SKM-1 (cell line): ENCODE data around the gene ELMO3.

Source experiments
- DNase-seq: peaks from one replicate; lab custom pipeline; 2025; ENCODE audit not compliant: unreplicated experiment; lab: John Stamatoyannopoulos, UW

The ELMO3 gene

DNA sequence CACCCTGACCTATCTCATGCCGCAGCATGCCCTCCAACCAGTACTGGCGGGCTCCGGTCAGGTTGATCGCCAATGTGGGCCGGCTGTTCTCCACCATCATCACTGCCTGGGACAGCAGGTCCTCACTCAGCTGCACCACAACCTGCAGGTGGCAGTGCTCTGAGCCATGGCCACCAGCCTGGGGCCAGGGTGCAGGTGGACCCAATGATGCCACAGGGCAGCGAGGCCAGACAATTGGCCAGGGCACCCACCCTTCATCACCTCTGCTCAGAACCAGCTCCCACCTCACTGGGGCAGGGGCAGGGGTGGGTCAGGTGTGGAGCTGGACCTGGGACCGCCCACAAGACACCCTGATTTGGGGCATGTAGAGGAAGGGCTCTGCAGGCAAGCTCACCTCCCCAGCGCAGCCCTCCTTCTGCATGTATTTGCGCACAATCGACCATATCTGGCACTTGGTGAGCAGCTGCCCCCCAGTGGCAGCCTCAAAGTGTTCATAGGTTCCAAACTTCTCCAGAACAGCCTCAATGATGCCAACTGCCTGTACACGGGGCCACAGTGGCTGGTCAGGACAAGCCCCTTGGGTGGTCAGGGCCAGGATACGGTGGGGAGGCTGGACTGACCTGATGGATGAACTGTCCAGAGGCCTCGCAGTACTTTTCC lies 19.4 kb upstream of the ELMO3 start:
- no peak for DNase-seq

DNA sequence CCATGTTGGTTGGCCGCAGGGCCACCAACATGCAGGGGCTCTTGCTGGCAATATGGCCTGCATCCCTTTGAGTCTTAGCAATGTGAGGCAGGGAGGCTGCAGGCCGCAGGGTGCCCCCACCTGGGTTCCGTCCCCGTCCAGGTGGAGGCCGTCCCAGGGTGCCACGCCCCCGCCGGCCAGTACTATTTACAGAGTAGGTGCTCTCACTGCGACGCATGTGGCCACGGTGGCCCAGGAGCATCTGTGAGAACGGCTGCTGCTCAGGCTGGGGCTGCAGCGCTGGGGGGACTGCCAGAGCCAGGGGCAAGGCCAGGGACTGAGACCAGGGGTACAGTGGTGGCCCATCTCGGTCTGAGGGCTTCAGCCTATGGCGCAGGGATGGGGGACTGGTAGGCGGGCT lies 18.8 kb upstream of the ELMO3 start:
- no peak for DNase-seq

DNA sequence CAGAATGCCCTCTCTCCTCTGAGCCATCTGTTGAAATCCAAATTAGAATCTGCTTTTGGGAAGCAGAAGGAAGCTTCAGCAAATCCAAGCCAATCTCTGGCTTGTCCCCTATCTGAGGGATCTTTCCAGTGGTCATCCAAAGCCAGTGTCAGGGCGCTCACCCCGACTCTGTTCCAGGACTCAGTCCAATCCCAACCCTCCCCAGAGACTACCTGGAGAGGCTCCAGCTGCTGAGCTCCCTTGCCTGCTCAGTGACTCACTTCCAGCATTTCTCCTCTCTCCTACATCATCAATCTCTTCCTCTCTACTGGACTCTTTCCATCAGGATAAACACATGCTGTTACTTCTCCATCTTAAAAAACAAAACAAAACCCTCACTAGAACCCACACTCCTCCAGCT lies 17.6 kb upstream of the ELMO3 start:
- no peak for DNase-seq

DNA sequence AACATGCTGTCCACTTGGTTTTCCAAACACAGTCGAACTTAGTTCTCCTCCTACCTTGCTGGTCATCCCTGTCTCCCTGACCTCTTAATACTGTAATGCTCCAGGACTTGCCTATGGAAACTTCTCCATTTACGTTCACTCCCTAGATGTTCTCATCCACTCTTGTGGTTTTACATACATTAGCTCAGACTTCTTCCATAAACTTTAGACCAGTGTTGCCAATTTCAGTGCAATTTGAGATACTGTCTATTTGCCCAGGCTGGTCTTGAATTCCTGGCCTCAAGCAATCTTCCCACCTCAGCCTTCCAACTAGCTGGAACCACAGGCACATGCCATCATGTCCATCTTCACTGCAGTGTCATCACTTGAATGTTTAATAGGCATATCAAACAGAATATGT lies 16.6 kb upstream of the ELMO3 start:
- DNase-seq: no peak

DNA sequence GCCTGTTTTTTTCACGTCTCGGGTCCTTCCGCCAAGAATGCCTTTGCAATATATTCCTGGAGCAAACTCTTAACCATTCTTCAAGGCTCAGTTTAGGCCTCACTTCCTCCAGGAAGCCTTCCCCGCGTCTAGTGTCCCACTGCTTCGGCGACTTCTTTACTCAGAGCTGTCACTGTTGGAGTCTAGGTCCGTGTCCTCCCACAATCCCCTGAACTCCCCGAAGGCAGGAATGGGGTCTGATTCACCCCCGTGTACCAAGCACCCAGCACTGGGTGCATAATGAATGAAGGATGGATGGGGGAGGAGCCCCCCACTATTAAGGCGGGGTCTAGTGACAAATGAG lies 15.7 kb upstream of the ELMO3 start:
- DNase-seq: no peak

DNA sequence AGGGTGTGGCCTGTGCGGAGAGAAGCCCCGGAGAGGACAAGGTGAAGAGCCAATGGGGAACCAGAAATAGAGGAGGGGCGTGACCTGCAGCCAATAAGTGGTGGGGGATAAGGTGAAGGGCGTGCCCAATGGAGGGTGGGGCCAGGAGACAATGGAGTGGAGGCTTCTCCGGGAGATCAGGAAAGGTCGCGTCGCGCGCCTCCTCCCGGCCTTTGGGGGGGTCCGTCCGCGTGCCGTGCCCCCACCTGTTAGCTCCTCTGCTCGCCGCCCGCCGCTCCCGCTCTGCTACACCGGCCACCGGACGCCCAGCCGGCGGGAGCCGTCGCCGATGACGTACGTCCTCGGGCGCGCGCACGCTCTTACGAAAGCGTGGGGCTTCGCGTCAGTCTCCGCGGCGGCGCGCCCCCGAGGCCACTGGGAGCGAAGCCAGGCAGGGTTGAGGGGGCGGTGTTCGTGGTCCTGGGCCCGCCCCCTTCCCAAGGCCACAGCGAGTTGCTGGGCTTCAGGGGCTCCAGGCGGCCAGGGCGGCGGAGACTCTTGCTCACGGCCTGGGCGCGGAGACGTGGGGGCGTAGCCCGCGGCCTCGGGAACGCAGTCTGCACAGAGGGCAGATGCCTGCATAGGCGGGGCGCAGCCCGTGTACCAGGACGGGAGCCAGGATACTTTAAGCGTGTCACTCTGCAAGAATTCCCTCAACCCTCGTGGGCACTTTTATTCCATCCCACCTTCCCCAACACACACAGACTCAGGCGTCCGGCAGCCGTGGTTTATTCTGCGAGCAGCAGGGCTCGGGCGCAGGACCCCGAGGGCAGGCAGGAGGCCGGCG lies 15.1 kb upstream of the ELMO3 start, which contains the start of gene MATCAP1:
TSS of gene MATCAP1 (minus strand) at position 337 of the 826 bp plus-strand sequence. CDS start 3,353 bp downstream, outside the sequence.
- DNase-seq: peak; percentile 98

DNA sequence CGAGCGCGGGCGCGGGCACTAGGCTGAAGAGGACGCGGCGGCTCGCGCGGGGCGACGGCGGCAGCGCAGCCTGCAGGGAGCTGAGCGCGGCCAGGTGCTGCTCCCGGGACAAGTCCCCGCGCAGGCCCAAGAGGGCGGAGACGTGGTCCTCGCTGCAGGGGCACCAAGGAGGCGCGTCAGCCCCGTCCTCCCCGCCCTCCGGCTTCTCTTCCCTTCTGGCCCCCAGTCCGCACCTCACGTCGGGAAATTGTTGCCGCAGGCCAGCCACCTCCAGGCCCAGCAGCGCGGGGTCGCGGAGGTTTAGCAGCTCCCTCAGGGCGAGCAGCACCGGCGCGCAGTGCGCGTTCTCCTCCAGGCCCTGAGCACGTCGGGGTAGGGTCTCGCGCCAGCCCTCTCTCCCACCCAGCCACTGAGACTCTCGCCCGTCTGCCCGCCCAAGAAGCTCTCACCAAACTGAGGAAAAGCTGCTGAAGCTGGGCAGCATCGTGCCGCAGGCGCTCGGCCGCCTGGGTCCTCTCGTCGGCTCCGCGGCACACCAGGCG lies 14.4 kb upstream of the ELMO3 start:
- DNase-seq: no peak

DNA sequence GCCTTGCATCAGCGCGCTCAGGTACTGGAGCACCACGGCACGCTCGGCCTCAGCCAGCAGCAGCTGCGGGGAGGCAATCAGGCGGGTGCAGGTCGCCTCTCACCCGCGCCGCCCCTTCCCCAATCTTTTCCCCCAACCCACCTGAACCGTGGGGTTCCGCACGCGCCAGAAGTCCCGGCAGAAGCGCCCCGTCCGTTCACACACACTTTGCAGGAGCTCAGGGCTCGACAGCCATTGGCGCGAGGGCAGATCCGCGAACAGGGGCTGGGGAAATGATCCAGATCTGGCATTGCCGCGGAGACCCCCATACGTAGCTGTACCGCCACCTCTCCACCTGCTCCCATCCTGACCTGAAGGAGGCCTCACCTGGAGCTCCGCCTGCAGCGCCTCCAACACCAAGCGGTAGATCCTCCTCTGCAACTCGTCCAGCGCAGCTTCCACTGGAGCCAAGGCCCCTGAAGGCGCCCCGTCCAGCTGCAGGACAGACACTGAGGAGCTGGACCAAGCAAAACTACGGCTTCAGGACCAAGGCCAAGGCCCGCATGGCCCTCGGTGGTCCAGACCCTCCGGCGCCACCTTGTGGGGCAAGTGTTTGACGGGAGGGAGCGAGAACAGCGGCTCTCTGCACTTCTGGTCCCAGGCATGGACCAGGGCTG lies 13.8 kb upstream of the ELMO3 start:
- peak; percentile 67 for DNase-seq

DNA sequence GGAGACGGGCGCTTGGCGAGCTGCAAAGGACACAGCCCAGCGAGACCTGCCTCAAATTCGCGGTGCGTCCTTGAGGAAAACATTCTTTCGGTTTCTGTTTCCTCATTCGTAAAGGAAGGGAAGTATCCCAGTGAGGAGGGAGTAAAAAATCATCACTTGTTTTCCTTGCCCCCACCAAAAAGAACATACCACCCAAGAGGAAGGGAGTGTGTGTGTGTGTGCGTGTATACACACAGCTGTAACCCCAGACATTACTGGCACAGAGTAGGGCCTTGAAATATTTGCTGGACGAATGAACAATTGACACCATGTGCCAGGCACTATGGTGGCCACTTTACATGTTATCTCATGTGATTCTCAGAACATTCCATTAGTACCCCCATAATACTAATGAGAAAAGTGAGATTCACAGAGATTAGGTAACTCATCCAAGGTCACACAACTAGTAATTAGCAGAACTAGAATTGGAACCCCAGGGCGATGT lies 13.2 kb upstream of the ELMO3 start:
- DNase-seq: no peak

DNA sequence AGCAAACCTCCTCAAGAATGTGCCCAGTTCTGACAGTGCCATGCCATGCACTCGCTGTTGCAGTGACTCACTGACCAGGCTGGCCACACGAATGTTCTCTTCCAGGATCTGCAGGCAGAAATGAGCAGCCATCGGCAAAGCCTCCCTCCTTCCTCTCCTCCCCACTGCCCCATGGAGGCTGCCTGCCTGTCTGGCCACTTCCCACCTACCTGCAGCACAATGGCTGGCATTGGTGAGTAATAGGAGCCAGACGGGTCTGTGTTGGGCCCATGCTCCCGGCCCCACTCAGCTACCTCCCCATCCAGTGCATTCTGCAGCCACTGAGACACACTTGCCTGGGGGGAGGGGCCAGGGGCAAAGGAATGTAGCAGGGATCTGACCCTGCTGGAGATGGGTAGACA lies 12.4 kb upstream of the ELMO3 start:
- DNase-seq: no peak

DNA sequence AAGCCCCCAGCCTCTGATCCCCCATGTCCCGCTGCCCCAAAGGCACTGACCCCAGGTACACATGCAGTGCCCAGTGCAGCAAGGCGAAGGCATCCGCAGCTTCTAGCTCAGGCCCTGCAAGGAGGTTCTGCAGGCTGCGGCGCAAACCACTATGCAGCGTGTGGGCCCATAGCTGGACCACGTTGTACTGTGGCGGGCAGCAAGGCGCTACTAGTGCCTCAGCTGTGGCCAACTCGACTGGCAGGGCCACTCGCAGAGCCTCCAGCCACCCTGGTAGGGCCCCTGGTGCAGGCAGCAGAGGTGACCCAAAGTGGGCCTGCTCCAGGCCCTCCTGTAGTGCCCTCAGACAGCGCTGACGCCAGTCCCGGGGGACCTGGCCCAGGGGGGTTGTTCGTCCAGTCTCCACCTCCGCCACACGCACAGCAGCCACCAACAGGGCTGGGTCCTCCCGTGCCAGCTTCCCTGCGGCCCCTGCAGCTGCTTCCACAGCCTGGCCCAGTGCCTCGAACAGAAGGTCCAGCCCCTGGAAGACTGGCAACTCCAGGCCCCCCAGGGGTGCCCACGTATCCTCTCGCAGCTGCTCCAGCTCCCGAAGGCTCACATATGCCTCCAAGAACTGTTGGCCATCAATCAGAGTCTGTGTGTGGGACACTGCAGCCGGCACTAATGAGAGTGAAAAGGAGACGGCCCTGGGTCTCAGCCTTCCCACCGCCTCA lies 11.6 kb upstream of the ELMO3 start:
- DNase-seq: no peak

DNA sequence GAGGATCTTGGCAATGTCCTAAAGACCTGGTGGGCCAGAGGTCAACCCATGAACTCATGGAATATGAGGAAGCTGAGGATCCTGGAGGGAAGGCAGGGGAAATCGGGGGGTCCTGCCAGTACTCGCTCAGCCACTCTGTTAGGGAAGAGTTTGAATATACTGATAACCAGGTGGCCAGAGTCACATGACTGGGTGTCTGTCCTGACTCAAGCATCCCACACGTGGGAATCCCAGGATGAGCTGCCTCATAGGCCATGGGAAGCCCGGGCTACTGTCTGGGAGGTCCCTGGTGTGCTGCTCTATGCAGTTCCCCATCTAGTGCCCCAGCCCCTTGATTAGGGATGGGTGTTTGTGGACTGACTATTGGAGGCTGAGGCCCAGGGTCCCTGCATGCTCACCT lies 10.6 kb upstream of the ELMO3 start:
- no peak for DNase-seq

DNA sequence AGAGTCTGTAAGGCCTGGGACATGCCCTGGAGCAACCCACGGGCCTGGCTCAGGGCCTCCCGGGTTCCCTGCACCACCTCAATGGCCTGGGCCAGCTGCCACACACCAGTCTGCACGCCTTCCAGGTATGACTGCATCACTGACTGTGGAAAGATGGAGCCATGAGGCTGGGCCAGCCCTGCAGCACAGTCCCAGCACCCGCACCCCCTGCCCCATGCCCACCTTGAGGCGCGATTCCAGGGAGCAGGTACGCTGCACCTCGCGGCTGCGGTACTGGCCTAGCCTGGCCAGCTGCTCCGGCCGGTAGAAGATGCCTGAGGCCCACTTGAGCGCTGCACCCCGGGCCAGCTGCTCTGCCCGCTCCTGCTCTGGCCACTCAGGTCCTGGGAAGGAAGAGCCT lies 10.1 kb upstream of the ELMO3 start:
- DNase-seq: no peak

DNA sequence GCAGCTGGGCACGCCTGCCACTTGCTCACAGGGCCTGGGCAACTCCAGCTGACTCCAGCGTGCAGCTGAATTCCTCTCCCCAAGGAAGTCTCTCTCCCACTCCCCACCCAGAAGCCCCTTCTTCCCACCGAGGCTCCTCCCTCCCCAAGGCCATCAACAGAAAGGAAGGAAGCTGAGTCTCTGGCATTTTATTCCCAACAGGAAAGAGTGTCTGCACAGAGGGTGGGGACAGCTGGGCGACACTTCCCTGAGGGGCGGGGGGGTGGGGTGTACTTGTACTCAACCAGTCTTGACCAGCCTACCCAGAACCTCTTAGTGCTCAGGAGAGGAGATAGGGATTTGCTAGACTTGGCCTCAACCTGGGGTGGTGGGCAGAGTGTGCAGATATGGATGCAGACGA lies 8.9 kb upstream of the ELMO3 start, which contains the start of gene EXOC3L1:
TSS of gene EXOC3L1 (minus strand) at position 96 of the 400 bp plus-strand sequence. CDS start 460 bp downstream, outside the sequence.
- no peak for DNase-seq

DNA sequence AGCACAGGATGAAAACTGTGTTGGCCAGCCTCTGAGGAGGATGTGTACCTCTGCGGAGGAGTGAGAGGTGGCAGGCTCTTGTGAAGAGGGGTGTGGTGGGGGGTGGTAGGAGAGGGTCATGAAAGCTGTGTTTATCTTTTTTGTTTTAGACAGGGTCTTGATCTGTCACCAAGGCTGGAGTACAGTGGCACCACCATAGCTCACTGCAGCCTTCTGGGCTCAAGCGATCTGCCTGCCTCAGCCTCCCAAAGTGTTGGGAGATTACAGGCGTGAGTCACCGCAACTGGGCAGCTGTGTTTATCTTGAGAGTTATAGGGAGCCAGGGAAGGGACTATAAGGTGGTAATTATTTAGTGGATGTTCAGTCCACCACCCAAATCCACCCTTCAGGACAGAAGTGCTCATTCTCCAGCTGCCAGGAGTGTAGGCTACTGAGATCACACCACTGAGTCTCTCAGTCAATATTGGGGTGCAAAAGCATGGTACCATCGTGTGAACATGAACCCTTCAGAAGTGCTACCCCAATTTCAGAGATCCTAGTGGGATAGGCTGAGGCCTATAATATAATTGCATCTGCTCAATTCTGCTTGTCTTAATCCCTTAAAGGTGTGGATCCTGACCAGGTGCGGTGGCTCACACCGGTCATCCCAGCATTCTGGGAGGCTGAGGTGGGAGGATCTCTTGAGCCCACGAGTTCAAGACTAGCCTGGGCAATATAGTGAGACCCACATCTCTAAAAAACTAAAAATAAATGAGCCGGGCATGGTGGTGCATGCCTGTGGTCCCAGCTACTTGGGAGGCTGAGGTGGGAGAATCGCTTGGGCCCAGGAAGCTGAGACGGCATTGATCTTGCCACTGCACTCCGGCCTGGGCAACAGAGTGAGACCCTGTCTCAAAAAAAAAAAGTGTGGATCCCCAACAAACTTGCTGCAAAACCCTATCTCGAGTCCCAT lies 8.2 kb upstream of the ELMO3 start:
- DNase-seq: no peak

DNA sequence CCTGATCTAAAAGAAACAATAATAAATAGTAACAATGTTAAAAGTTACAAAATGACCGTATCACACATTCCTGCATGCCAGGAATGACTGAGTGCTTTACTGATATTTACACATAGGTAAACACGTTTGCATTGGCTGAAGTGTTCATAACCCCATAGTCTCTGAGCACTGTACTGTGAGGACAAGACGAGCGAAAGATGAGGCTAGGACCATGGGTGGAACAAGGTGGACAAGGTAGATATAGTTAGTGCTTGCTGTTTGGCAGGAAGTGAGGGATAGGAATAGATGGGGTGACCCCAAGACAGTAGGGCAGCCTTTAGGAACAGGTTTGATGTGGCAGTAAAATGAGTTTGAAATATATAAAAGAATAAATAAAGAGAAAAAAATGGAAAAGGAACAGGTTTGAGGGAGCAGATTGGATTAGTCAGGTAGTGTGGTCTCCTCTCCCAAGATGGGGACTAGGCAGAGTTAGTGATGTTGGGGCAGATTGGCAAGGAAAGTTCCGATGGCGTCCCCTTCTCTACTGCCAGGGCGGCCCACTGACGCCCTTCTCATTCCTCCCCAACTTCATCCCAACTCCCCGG lies 7.4 kb upstream of the ELMO3 start:
- DNase-seq: no peak

DNA sequence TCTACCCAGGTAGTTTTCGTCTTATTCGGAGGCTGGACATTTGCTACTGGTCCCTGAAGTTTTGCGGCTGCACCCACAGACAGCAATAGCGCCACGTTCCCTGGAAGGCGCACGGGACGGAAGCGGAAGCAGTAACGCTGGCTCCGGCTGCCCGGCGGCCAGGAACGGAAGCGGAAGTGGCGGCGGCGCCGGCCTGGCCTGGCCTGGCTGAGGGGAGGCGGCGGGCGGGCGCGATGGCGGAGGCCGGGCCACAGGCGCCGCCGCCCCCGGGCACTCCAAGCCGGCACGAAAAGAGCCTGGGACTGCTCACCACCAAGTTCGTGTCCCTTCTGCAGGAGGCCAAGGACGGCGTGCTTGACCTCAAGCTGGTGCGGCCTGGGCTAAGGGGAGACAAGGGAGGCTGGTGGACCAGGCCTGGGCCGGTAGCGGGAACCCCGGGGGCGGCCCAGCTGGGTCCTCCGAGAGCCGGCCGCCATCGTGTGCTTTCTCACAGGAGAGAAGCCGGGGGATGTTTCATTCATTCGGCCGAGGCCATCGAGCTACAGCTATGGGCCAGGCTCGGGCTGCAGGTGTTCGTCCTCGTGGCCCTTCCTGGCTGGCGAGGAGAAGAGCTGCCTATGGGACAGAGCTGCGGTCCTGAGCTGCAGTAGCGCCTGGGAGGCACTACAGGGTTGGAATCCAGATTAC lies 6.8 kb upstream of the ELMO3 start, which contains the start of gene E2F4:
TSS of gene E2F4 (plus strand) at position 161 of the 687 bp plus-strand sequence. CDS start at position 234, 73 bp downstream.
- peak; percentile 89 for DNase-seq

DNA sequence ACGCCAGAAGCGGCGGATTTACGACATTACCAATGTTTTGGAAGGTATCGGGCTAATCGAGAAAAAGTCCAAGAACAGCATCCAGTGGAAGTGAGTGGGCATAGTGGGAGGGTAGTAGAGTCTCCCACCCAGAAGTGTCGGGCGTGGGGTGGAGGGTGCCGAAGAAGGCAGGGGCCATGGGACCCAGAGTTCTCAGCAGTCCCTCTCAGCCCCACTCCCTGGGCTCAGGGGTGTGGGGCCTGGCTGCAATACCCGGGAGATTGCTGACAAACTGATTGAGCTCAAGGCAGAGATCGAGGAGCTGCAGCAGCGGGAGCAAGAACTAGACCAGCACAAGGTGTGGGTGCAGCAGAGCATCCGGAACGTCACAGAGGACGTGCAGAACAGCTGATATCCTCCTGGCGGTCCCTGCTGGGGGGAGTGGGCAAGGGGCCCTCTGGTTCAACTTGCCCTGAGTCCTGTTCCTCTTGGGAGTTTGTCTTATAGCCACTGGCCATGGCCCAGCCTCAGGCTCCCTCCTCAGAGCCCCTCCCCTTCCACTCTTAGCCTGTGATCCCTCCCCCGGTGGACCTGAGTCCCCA lies 6.1 kb upstream of the ELMO3 start:
- DNase-seq: no peak
